Lower leg skin (tissue), 3 donors: ENCODE measurements around the gene PITPNC1.

Experiments used
- CTCF ChIP-seq, 3 donors: fragments of 450-650 bp; IDR thresholded peaks; one replicate each; pipeline ENCODE4 v1.5.1; 2016; ENCODE audit warnings: antibody characterized with exemption in 3 of 3, mild to moderate bottlenecking in 3 of 3, moderate library complexity in 2 of 3
- POLR2A ChIP-seq, 2 donors: fragments of 450-650 bp; IDR thresholded peaks; one replicate each; pipeline ENCODE4 v1.6.1; 2016 to 2017; ENCODE audit warnings: antibody characterized with exemption in 2 of 2, mild to moderate bottlenecking in 1 of 2, moderate library complexity in 1 of 2

GRCh38 chr17:67485666-67486065, 108.6 kb downstream of the PITPNC1 start:
- TF ChIP-seq CTCF (IDR thresholded peaks at IDR 0.05) (no peak), POLR2A (IDR thresholded peaks at IDR 0.05) (no peak)
